AG04450 (cell line): ENCODE measurements around the gene CDKL1. TPM values are rescaled to one million over a fixed set of nuclear protein-coding genes. Genes with fewer than 3 reads are reported as not detected.
A peak's percentile ranks its signal among the peaks of the same experiment; 100 is the strongest.
"Not testable (repeated sequence)": the region's sequence is repeated elsewhere in the genome, so short reads cannot be mapped to it uniquely, and the experiment has no call there.

ENCODE experiments used
- CTCF ChIA-PET: fragments of 300-600, 350-600 bp; formaldehyde crosslinking; extraction: SDS; loops from one replicate; lab custom pipeline; 2022; ENCODE audit warnings: antibody characterized with exemption, inconsistent platforms; lab: Charles Lee
- POLR2A ChIA-PET: fragments of 350-600 bp; formaldehyde crosslinking; extraction: SDS; loops from one replicate; lab custom pipeline; 2021; ENCODE audit warnings: antibody characterized with exemption, inconsistent platforms; lab: Yijun Ruan, JAX
- DNase-seq: peaks from one replicate; pipeline ENCODE4 v3.0.0-alpha.2; 2011; ENCODE audit warnings: low read depth, low spot score
- H3K27ac ChIP-seq: one replicate; pipeline ENCODE4 v1.5.1; 2012; ENCODE audit warnings: low read depth, low read length, control low read depth
- H3K27me3 ChIP-seq: one replicate; pipeline ENCODE4 v1.6.0; 2012; ENCODE audit warnings: low read length; ENCODE audit not compliant: control insufficient read depth, insufficient read depth
- H3K4me3 ChIP-seq: 2 replicates; pipeline ENCODE4 v1.5.1; 2011; ENCODE audit warnings: mild to moderate bottlenecking, low read depth, low read length, control low read depth
- H3K9me3 ChIP-seq: 2 replicates; pipeline ENCODE4 v1.5.1; 2012; ENCODE audit warnings: low read length; ENCODE audit not compliant: control insufficient read depth, insufficient read depth
- CTCF ChIP-seq: IDR thresholded peaks from 2 replicates; pipeline ENCODE4 v1.5.1; 2011; ENCODE audit warnings: low read depth, low read length, control low read depth, inconsistent platforms
- polyA plus RNA-seq: library from polyadenylated mRNA; depleted of rRNA; stranded (reverse); fragments of >200 nt; gene quantifications from 2 replicates; pipeline ENCODE4 v1.2.3, GENCODE V29; 2011

CDKL1 gene
- polyA plus RNA-seq, 1 experiment, result 20.1 TPM

- POLR2A ChIA-PET, result interaction anchor here (0.6 kb wide), 1 partner anchor 162 kb away, joined by 7 read pairs; no protein-coding TSS in a partner anchor
- H3K9me3 ChIP-seq, result no peaks in the 10 kb centered on the region; the same call in 1 of the 2 replicates
- no peak for DNase-seq
- TF ChIP-seq CTCF, result no peak
- CTCF ChIA-PET, result no interaction called here
- H3K27ac ChIP-seq, result no peak overlapping the region
- no peaks in the 10 kb centered on the region for H3K27me3 ChIP-seq
- H3K4me3 ChIP-seq, result no peak overlapping the region
These were observed 30.6 kb downstream of the CDKL1 start for GRCh38 chr14:50366115-50366514.

DNA sequence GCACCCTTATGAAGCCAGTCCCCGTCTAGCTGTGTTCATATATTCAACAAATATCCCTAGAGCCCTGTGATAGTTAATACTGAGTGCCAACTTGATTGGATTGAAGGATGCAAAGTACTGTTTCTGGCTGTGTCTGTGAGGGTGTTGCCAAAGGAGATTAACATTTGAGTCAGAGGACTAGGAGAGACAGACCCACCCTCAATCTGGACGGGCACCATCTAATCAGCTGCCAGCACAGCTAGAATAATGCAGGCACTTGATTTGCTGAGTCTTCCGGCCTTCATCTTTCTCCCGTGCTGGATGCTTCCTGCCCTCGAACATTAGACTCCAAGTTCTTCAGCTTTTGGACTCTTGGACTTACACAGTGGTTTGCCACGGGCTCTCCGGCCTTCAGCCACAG is 31.1 kb downstream of the CDKL1 start:
- H3K27me3 ChIP-seq, CTCF ChIA-PET, H3K9me3 ChIP-seq, H3K27ac ChIP-seq, H3K4me3 ChIP-seq, DNase-seq: not testable (repeated sequence)
- POLR2A ChIA-PET, result interaction anchor here (0.6 to 1.2 kb wide), 2 partner anchors 31 to 163 kb away, joined by 3 to 7 read pairs; partner anchors contain the start of gene CDKL1

DNA sequence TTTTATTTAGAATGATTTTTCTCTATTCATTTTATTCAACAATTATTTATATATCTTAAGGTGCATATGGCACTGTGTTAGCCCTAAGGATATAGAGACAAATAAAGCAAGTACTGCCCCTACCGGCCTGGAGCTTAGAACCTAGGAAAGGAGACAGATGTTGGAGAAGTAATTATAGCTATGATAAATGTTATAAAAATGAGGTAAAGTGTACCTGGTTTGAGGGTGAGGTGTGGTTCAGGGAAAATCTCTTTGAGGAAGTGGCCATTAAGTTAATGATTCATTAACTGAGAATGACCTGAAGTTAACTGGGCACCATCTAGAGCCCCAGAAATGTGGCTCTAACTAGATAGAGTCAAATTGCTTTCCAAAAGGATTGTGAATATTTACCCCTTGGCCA is 31.9 kb downstream of the CDKL1 start:
- no peaks in the 10 kb centered on the region; the same call in 1 of the 2 replicates for H3K9me3 ChIP-seq
- CTCF ChIA-PET, result interaction anchor here (0.6 kb wide), 1 partner anchor 224 kb away, joined by 4 read pairs; no protein-coding TSS in a partner anchor
- POLR2A ChIA-PET, result interaction anchor here (1.2 kb wide), 1 partner anchor 32 kb away, joined by 3 read pairs; the partner anchor contains the start of gene CDKL1

GRCh38 chr14:50363714-50364111 is 33.0 kb downstream of the CDKL1 start:
- CTCF ChIA-PET, result interaction anchor here (2.4 kb wide), 1 partner anchor 43 kb away, joined by 7 read pairs; no protein-coding TSS in a partner anchor
- POLR2A ChIA-PET, result no interaction called here
- TF ChIP-seq CTCF, result no peak
- peak overlapping the region; percentile 38 for H3K4me3 ChIP-seq
- no peak for DNase-seq
- no peaks in the 10 kb centered on the region for H3K27me3 ChIP-seq
- H3K27ac ChIP-seq, result peak overlapping the region; percentile 68
- no peaks in the 10 kb centered on the region; the same call in 1 of the 2 replicates for H3K9me3 ChIP-seq

More for the DNA sequence above, 31.9 kb downstream of the CDKL1 start:
- DNase-seq, result no peak
- Histone ChIP-seq H3K27ac (no peak overlapping the region), H3K4me3 (no peak overlapping the region), H3K27me3 (no peaks in the 10 kb centered on the region)
- no peak for TF ChIP-seq CTCF

- ChIA-PET CTCF (interaction anchor here (2.4 kb wide), 1 partner anchor 42 kb away, joined by 7 read pairs; no protein-coding TSS in a partner anchor), POLR2A (no interaction called here)
- Histone ChIP-seq H3K9me3 (no peaks in the 10 kb centered on the region; the same call in 1 of the 2 replicates), H3K4me3 (peak overlapping the region; percentile 38), H3K27me3 (no peaks in the 10 kb centered on the region), H3K27ac (peak overlapping the region; percentile 68)
- TF ChIP-seq CTCF, result no peak
- no peak for DNase-seq
These were observed 33.6 kb downstream of the CDKL1 start for GRCh38 chr14:50362764-50363713.

DNA sequence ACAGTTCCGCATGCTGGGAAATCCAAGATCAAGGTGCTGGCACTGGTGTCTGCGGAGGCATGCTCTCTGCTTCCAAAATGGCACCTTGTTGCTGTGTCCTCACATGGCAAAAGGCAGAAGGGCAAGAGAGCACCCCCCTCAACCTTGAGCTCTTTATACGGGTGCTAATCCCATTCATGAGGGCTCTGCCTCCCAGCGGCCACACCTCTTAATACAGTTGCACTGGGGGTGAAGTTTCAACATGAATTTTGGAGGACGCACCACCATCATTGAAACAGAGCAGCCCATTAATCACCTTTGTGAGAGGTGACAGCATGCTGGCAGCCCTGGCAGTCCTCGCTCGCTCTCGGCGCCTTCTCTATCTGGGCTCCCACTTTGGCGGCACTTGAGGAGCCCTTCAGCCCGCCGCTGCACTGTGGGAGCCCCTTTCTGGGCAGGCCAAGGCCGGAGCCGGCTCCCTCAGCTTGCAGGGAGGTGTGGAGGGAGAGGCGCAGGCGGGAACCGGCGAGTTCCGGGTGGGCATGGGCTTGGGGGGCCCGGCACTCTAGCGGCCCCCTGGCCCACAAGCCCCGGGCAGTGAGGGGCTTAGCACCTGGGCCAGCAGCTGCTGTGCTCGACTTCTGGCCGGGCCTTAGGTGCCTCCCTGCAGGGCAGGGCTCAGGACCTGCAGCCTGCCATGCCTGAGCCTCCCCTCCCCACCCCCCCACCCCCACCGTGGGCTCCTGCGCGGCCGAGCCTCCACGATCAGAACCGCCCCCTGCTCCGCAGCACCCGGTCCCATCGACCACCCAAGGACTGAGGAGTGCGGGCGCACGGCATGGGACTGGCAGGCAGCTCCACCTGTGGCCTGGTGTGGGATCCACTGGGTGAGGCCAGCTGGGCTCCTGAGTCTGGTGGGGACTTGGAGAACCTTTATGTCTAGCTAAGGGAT is 34.9 kb downstream of the CDKL1 start:
- POLR2A ChIA-PET, result interaction anchor here (0.5 kb wide), 1 partner anchor 28 kb away, joined by 3 read pairs; no protein-coding TSS in a partner anchor
- not testable (repeated sequence) for H3K4me3 ChIP-seq

More for the DNA sequence above, 34.9 kb downstream of the CDKL1 start:
- CTCF ChIA-PET, result interaction anchor here (0.6 to 2.4 kb wide), 2 partner anchors 40 to 41 kb away, joined by 3 to 7 read pairs; no protein-coding TSS in a partner anchor
- not testable (repeated sequence) for H3K9me3 ChIP-seq, DNase-seq, H3K27me3 ChIP-seq, H3K27ac ChIP-seq
